ENCODE data around the gene CHAF1B. TPM values are rescaled to one million over a fixed set of nuclear protein-coding genes. Genes with fewer than 3 reads are reported as not detected.

Gene CHAF1B
- total and polyA plus RNA-seq, 2 experiments from 2014 or later, result 1.1 to 1.9 TPM

GRCh38 chr21:36384885-36385232 is 333 bp upstream of the CHAF1B start:
- DNase-seq (ENCODE audit: low spot score), result no peak
- TF ChIP-seq CTCF (IDR thresholded peaks at IDR 0.05; ENCODE audit: poor library complexity) (no peak), EZH2 (IDR thresholded peaks at IDR 0.05; ENCODE audit: borderline replicate concordance) (no peak), EZH2phosphoT487 (IDR thresholded peaks at IDR 0.05; ENCODE audit: low read depth, severe bottlenecking, unreplicated experiment) (no peak)
- Histone ChIP-seq H3K4me1 (ENCODE audit: insufficient read depth) (peaks cover 3% of the 10 kb centered on the region), H4K20me1 (ENCODE audit: insufficient read depth, poor library complexity, severe bottlenecking) (no peaks in the 10 kb centered on the region), H3K9me2 (replicated peaks; ENCODE audit: insufficient read depth) (no peaks in the 10 kb centered on the region), H3K27me3 (no peaks in the 10 kb centered on the region), H3K4me3 (peak overlapping the region; percentile 16), H3K27ac (no peak overlapping the region), H3K36me3 (replicated peaks; ENCODE audit: insufficient read depth, low read depth) (no peaks in the 10 kb centered on the region), H2AFZ (peak overlapping the region; percentile 40), H3K79me2 (no peaks in the 10 kb centered on the region), H3K9me3 (ENCODE audit: low read depth) (no peaks in the 10 kb centered on the region), H3K4me2 (peak overlapping the region; percentile 95)
- WGBS (ENCODE audit: low lambda C conversion rate, missing lambda C conversion rate), result 63% methylated on average over 8 of the region's 8 CpGs

- Histone ChIP-seq H3K27me3 (no peaks in the 10 kb centered on the region), H3K79me2 (no peaks in the 10 kb centered on the region), H4K20me1 (ENCODE audit: insufficient read depth, poor library complexity, severe bottlenecking) (no peaks in the 10 kb centered on the region), H3K36me3 (replicated peaks; ENCODE audit: insufficient read depth, low read depth) (no peaks in the 10 kb centered on the region), H3K9me2 (replicated peaks; ENCODE audit: insufficient read depth) (no peaks in the 10 kb centered on the region), H3K27ac (no peak overlapping the region), H3K4me3 (peak overlapping the region; percentile 39), H2AFZ (peak overlapping the region; percentile 99), H3K4me2 (peak overlapping the region; percentile 95), H3K9me3 (ENCODE audit: low read depth) (no peaks in the 10 kb centered on the region), H3K4me1 (ENCODE audit: insufficient read depth) (peaks cover 3% of the 10 kb centered on the region)
- no peak for TF ChIP-seq EZH2phosphoT487 (IDR thresholded peaks at IDR 0.05; ENCODE audit: low read depth, severe bottlenecking, unreplicated experiment)
- no peak for TF ChIP-seq CTCF (IDR thresholded peaks at IDR 0.05; ENCODE audit: poor library complexity)
- no peak for TF ChIP-seq EZH2 (IDR thresholded peaks at IDR 0.05; ENCODE audit: borderline replicate concordance)
- no peak for DNase-seq (ENCODE audit: low spot score)
- WGBS (ENCODE audit: low lambda C conversion rate, missing lambda C conversion rate), result 86% methylated on average over 21 of the region's 21 CpGs
Measured at GRCh38 chr21:36386031-36386642, 945 bp downstream of the CHAF1B start.

GRCh38 chr21:36388096-36388495 is 2.9 kb downstream of the CHAF1B start:
- no peaks in the 10 kb centered on the region for H3K9me3 ChIP-seq (ENCODE audit: low read depth)
- TF ChIP-seq CTCF (IDR thresholded peaks at IDR 0.05; ENCODE audit: poor library complexity) (no peak), EZH2 (IDR thresholded peaks at IDR 0.05; ENCODE audit: borderline replicate concordance) (no peak), EZH2phosphoT487 (IDR thresholded peaks at IDR 0.05; ENCODE audit: low read depth, severe bottlenecking, unreplicated experiment) (no peak)

More at GRCh38 chr21:36388096-36388495, 2.9 kb downstream of the CHAF1B start:
- H3K79me2 ChIP-seq, result no peaks in the 10 kb centered on the region
- peaks cover 3% of the 10 kb centered on the region for H3K4me1 ChIP-seq (ENCODE audit: insufficient read depth)
- no peak overlapping the region for H3K4me2 ChIP-seq
- H3K27ac ChIP-seq, result no peak overlapping the region
- no peaks in the 10 kb centered on the region for H3K27me3 ChIP-seq
- H3K4me3 ChIP-seq, result no peak overlapping the region
- DNase-seq (ENCODE audit: low spot score), result no peak
- no peaks in the 10 kb centered on the region for H3K9me2 ChIP-seq (replicated peaks; ENCODE audit: insufficient read depth)
- no peak overlapping the region for H2AFZ ChIP-seq
- H4K20me1 ChIP-seq (ENCODE audit: insufficient read depth, poor library complexity, severe bottlenecking), result no peaks in the 10 kb centered on the region
- WGBS (ENCODE audit: low lambda C conversion rate, missing lambda C conversion rate), result 91% methylated on average over 6 of the region's 6 CpGs
- H3K36me3 ChIP-seq (replicated peaks; ENCODE audit: insufficient read depth, low read depth), result no peaks in the 10 kb centered on the region
